Loucy (cell line): ENCODE measurements around the gene CNTN4.

ENCODE experiments used
- H2AFZ ChIP-seq: fragments of 200-600 bp; sonication (generic); 2 replicates; pipeline ENCODE4 v1.6.0; 2016; ENCODE audit warnings: antibody characterized with exemption, mild to moderate bottlenecking, low read length, moderate library complexity
- H3F3A ChIP-seq: fragments of 200-600 bp; 2 replicates; pipeline ENCODE4 v1.6.0; 2016; ENCODE audit warnings: antibody characterized with exemption, low read depth, mild to moderate bottlenecking
- H3K27me3 ChIP-seq: fragments of 200-600 bp; sonication (generic); 2 replicates; pipeline ENCODE4 v1.6.1; 2014; ENCODE audit warnings: low read length, mild to moderate bottlenecking; ENCODE audit not compliant: insufficient read depth, poor library complexity, severe bottlenecking
- H3K36me3 ChIP-seq: fragments of 200-600 bp; sonication (generic); 2 replicates; pipeline ENCODE4 v1.6.1; 2016; ENCODE audit warnings: low read length; ENCODE audit not compliant: insufficient read depth
- H3K4me1 ChIP-seq: fragments of 200-600 bp; sonication (generic); 2 replicates; pipeline ENCODE4 v1.5.1; 2014; ENCODE audit warnings: low read length, mild to moderate bottlenecking; ENCODE audit not compliant: insufficient read depth, poor library complexity, severe bottlenecking
- H3K4me2 ChIP-seq: fragments of 200-600 bp; sonication (generic); 2 replicates; pipeline ENCODE4 v1.6.0; 2014; ENCODE audit warnings: antibody characterized with exemption, low read length, low read depth, mild to moderate bottlenecking; ENCODE audit not compliant: poor library complexity, severe bottlenecking
- H3K4me3 ChIP-seq: fragments of 200-600 bp; sonication (generic); 2 replicates; pipeline ENCODE4 v1.5.1; 2014; ENCODE audit warnings: low read length, mild to moderate bottlenecking, mixed read lengths; ENCODE audit not compliant: poor library complexity, severe bottlenecking
- H3K79me2 ChIP-seq: fragments of 200-600 bp; sonication (generic); 2 replicates; pipeline ENCODE4 v1.6.1; 2014; ENCODE audit warnings: low read length; ENCODE audit not compliant: insufficient read depth
- H3K9ac ChIP-seq: fragments of 200-600 bp; sonication (generic); 2 replicates; pipeline ENCODE4 v1.6.0; 2014; ENCODE audit warnings: mild to moderate bottlenecking, low read depth, low read length, moderate library complexity; ENCODE audit not compliant: poor library complexity, severe bottlenecking
- H3K9me2 ChIP-seq: fragments of 200-600 bp; sonication (generic); replicated peaks from 2 replicates; pipeline ENCODE4 v1.6.1; 2016; ENCODE audit warnings: low read depth, low read length, mixed read lengths
- H3K9me3 ChIP-seq: fragments of 200-600 bp; sonication (generic); 2 replicates; pipeline ENCODE4 v1.6.1; 2014; ENCODE audit warnings: mild to moderate bottlenecking, antibody characterized with exemption, low read length, low read depth; ENCODE audit not compliant: insufficient read depth
- H4K20me1 ChIP-seq: fragments of 200-600 bp; sonication (generic); 2 replicates; pipeline ENCODE4 v1.6.0; 2014; ENCODE audit warnings: antibody characterized with exemption, low read length, mild to moderate bottlenecking; ENCODE audit not compliant: insufficient read depth, poor library complexity, severe bottlenecking
- EZH2phosphoT487 ChIP-seq: fragments of 200-600 bp; IDR thresholded peaks from 2 replicates; pipeline ENCODE4 v1.6.1; 2018; ENCODE audit warnings: antibody characterized with exemption, mild to moderate bottlenecking, moderate library complexity, borderline replicate concordance
- TF ChIP-seq, protein P1 (sequence below): fragments of 200-600 bp; sonication (generic); conservative IDR thresholded peaks from 2 replicates; pipeline ENCODE4 v1.5.1; 2014; ENCODE audit warnings: mild to moderate bottlenecking, antibody characterized with exemption, low read length

The CNTN4 gene

DNA sequence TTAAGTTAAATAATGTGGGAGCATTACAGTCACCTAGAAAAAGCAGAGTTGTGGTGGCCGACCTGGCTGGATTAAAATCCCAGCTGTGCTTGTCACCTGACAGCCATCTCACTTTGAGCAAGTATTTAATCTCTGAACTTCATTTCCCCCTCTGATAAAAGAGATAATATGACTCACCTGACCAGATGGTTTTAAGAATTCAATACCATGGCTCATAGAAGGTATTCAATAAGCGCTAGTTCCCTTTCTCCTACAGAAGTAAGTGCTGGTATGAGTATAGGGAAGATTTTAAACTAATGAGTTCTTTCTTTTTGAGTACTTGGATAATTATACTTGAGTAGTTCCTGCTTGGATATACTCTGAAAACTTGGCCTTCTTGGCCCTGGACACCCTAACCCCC is 686.0 kb downstream of the CNTN4 start:
- Histone ChIP-seq H3K27me3 (no peaks in the 10 kb centered on the region), H3K4me3 (no peak overlapping the region), H3K79me2 (no peaks in the 10 kb centered on the region), H3K36me3 (no peaks in the 10 kb centered on the region), H3K4me2 (no peak overlapping the region), H4K20me1 (no peaks in the 10 kb centered on the region), H3K4me1 (no peaks in the 10 kb centered on the region), H2AFZ (no peak overlapping the region), H3K9me3 (no peaks in the 10 kb centered on the region), H3F3A (no peaks in the 10 kb centered on the region), H3K9ac (no peak overlapping the region), H3K9me2 (no peaks in the 10 kb centered on the region)
- TF ChIP-seq EZH2phosphoT487 = no peak
- TF ChIP-seq, protein P1, sequence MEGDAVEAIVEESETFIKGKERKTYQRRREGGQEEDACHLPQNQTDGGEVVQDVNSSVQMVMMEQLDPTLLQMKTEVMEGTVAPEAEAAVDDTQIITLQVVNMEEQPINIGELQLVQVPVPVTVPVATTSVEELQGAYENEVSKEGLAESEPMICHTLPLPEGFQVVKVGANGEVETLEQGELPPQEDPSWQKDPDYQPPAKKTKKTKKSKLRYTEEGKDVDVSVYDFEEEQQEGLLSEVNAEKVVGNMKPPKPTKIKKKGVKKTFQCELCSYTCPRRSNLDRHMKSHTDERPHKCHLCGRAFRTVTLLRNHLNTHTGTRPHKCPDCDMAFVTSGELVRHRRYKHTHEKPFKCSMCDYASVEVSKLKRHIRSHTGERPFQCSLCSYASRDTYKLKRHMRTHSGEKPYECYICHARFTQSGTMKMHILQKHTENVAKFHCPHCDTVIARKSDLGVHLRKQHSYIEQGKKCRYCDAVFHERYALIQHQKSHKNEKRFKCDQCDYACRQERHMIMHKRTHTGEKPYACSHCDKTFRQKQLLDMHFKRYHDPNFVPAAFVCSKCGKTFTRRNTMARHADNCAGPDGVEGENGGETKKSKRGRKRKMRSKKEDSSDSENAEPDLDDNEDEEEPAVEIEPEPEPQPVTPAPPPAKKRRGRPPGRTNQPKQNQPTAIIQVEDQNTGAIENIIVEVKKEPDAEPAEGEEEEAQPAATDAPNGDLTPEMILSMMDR = no peak

DNA sequence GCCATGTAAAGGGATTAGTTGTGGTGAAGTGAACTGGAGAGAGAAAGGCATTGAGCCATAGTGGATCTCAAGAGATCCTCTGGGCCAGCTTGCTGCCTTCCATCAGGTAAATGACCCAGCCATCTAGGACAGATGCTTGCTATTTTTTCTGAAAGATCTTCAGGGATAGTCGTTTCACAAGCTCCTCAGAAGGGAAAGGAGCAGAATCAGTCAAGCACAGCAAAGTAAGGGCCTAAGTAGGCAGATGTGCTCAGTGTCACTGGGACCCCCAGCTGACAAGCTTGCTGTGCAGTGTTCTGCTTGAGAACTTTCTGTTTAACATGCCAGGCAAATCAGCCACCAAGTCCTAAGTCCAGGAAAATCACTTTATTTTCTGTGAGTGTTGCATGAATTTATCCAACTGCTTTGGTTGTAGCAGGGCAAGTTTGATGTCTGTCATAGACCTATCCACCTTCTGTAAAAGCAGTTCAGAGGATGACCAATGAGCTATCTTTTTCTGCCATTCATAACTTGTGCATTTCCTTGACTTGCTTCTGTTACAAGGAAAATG is 691.7 kb downstream of the CNTN4 start:
- TF ChIP-seq, protein P1 = no peak
- TF ChIP-seq EZH2phosphoT487 = no peak
- Histone ChIP-seq H3K4me3 (no peak overlapping the region), H3K9me3 (no peaks in the 10 kb centered on the region), H3K4me1 (no peaks in the 10 kb centered on the region), H3K9ac (no peak overlapping the region), H3K36me3 (no peaks in the 10 kb centered on the region), H4K20me1 (no peaks in the 10 kb centered on the region), H3K79me2 (no peaks in the 10 kb centered on the region), H3F3A (no peaks in the 10 kb centered on the region), H3K9me2 (no peaks in the 10 kb centered on the region), H3K27me3 (no peaks in the 10 kb centered on the region), H2AFZ (no peak overlapping the region), H3K4me2 (no peak overlapping the region)

DNA sequence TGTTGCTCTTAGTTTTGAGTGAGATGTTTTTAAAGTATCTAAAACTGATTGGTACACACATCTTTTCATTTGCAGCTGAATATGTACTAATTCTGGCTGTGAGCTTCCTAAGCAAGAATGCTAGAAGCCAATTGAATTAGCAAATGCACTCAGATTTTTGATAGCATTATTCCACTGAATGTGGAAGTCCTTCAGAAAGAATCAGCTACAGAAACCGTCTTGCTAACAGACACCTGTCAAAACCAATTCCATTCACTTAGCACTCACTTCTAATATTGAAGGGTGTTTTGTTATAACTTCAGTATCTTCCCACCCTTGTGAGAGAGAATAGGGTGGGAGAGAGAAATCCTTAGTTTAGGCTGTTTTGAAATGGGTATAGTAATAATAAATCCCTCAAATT is 693.8 kb downstream of the CNTN4 start:
- Histone ChIP-seq H3K4me1 (no peaks in the 10 kb centered on the region), H3K4me2 (no peak overlapping the region)

More for the DNA sequence above, 693.8 kb downstream of the CNTN4 start:
- H3K9me2 ChIP-seq = no peaks in the 10 kb centered on the region
- TF ChIP-seq, protein P1 = no peak
- TF ChIP-seq EZH2phosphoT487 = no peak
- H2AFZ ChIP-seq = no peak overlapping the region
- no peak overlapping the region for H3K4me3 ChIP-seq
- H3K79me2 ChIP-seq = no peaks in the 10 kb centered on the region
- no peaks in the 10 kb centered on the region for H3K9me3 ChIP-seq
- H3F3A ChIP-seq = no peaks in the 10 kb centered on the region
- H3K27me3 ChIP-seq = no peaks in the 10 kb centered on the region
- no peaks in the 10 kb centered on the region for H4K20me1 ChIP-seq
- H3K9ac ChIP-seq = no peak overlapping the region
- no peaks in the 10 kb centered on the region for H3K36me3 ChIP-seq
